Stimulated activated CD4-positive, alpha-beta T cell treated with anti-CD3 and anti-CD28 coated beads, Interleukin-2, amount 100 ng/mL, for 24 hours (primary cell): ENCODE data around the gene DLX2.
"Not testable (repeated sequence)": the region's sequence is repeated elsewhere in the genome, so short reads cannot be mapped to it uniquely, and the experiment has no call there.

Experiments
- DNase-seq, 2 donors: peaks; one replicate each; pipeline ENCODE4 v3.0.0-alpha.2; 2020

The DLX2 gene

GRCh38 chr2:172082105-172082943, 20.4 kb downstream of the DLX2 start:
- no peak for DNase-seq

GRCh38 chr2:172081221-172082022, 21.3 kb downstream of the DLX2 start:
- DNase-seq: no peak

GRCh38 chr2:172080641-172081220, 22.0 kb downstream of the DLX2 start:
- DNase-seq: no peak

GRCh38 chr2:172079838-172080640, 22.7 kb downstream of the DLX2 start:
- DNase-seq: no peak

- DNase-seq: no peak
Measured at GRCh38 chr2:172079416-172079815, 23.3 kb downstream of the DLX2 start.

- no peak for DNase-seq
Measured at GRCh38 chr2:172074254-172074653, 28.4 kb downstream of the DLX2 start.

GRCh38 chr2:172073518-172073917, 29.2 kb downstream of the DLX2 start:
- DNase-seq: no peak

GRCh38 chr2:172072706-172073105, 30.0 kb downstream of the DLX2 start:
- DNase-seq: no peak

- DNase-seq: no peak
Measured at GRCh38 chr2:172072303-172072702, 30.4 kb downstream of the DLX2 start.

- no peak for DNase-seq
Measured at GRCh38 chr2:172070936-172071335, 31.8 kb downstream of the DLX2 start.

- not testable (repeated sequence) for DNase-seq
Measured at GRCh38 chr2:172067905-172068304, 34.8 kb downstream of the DLX2 start.

- DNase-seq: no peak
Measured at GRCh38 chr2:172066394-172066886, 36.3 kb downstream of the DLX2 start.

- no peak for DNase-seq
Measured at GRCh38 chr2:172065111-172065510, 37.6 kb downstream of the DLX2 start.

- no peak for DNase-seq
Measured at GRCh38 chr2:172063446-172063845, 39.3 kb downstream of the DLX2 start.

- DNase-seq: no peak
Measured at GRCh38 chr2:172062402-172063004, 40.2 kb downstream of the DLX2 start.

GRCh38 chr2:172060118-172060517, 42.6 kb downstream of the DLX2 start:
- not testable (repeated sequence) for DNase-seq

GRCh38 chr2:172058660-172059059, 44.0 kb downstream of the DLX2 start:
- no peak for DNase-seq

GRCh38 chr2:172056293-172056692, 46.4 kb downstream of the DLX2 start:
- DNase-seq: no peak

GRCh38 chr2:172053486-172053885, 49.2 kb downstream of the DLX2 start:
- no peak for DNase-seq

- DNase-seq: no peak
Measured at GRCh38 chr2:172052000-172052983, 50.4 kb downstream of the DLX2 start.
